Astrocyte (in vitro differentiated cells and primary cell): ENCODE results near the gene C6orf136. TPM values are rescaled to one million over a fixed set of nuclear protein-coding genes. Genes with fewer than 3 reads are reported as not detected.

ENCODE experiments used
- DNase-seq: peaks from one replicate; pipeline ENCODE4 v3.0.0-alpha.2; 2010; ENCODE audit warnings: low read depth
- FAIRE-seq: peaks from 2 replicates; lab custom pipeline; 2011; peaks lifted over from hg19 to GRCh38; lab: Jason Lieb, UNC
- H2AFZ ChIP-seq: 2 replicates; pipeline ENCODE4 v1.6.0; 2012; ENCODE audit warnings: low read depth, low read length, inconsistent platforms
- H3K27ac ChIP-seq: 2 replicates; pipeline ENCODE4 v1.5.1; 2011; ENCODE audit warnings: low read depth, low read length, inconsistent platforms
- H3K27me3 ChIP-seq: 2 replicates; pipeline ENCODE4 v1.6.0; 2011; ENCODE audit warnings: low read length, inconsistent platforms; ENCODE audit not compliant: insufficient read depth
- H3K36me3 ChIP-seq: 2 replicates; pipeline ENCODE4 v1.5.1; 2011; ENCODE audit warnings: low read length, inconsistent platforms; ENCODE audit not compliant: insufficient read depth
- H3K4me1 ChIP-seq: 2 replicates; pipeline ENCODE4 v1.5.1; 2011; ENCODE audit warnings: low read length, inconsistent platforms; ENCODE audit not compliant: insufficient read depth
- H3K4me2 ChIP-seq: 2 replicates; pipeline ENCODE4 v1.6.0; 2012; ENCODE audit warnings: low read length, inconsistent platforms
- H3K4me3 ChIP-seq: 2 replicates; pipeline ENCODE4 v1.5.1; 2011; ENCODE audit warnings: low read depth, mild to moderate bottlenecking, low read length, inconsistent platforms; ENCODE audit not compliant: insufficient read depth
- H3K79me2 ChIP-seq: 2 replicates; pipeline ENCODE4 v1.6.0; 2012; ENCODE audit warnings: mild to moderate bottlenecking, low read length, inconsistent platforms; ENCODE audit not compliant: insufficient read depth
- H3K9ac ChIP-seq: 2 replicates; pipeline ENCODE4 v1.6.0; 2012; ENCODE audit warnings: mild to moderate bottlenecking, low read length, inconsistent platforms
- H3K9me3 ChIP-seq: 2 replicates; pipeline ENCODE4 v1.5.1; 2012; ENCODE audit warnings: low read depth, mild to moderate bottlenecking, low read length, inconsistent platforms; ENCODE audit not compliant: insufficient read depth
- H4K20me1 ChIP-seq: 2 replicates; pipeline ENCODE4 v1.6.0; 2012; ENCODE audit warnings: low read length, inconsistent platforms; ENCODE audit not compliant: insufficient read depth
- H3K27ac Mint-ChIP-seq: one replicate; pipeline ENCODE4 v1.8.0; 2021; ENCODE audit warnings: mild to moderate bottlenecking, mixed read lengths; ENCODE audit not compliant: unreplicated experiment
- H3K27me3 Mint-ChIP-seq: one replicate; pipeline ENCODE4 v1.8.0; 2021; ENCODE audit warnings: low read depth, mixed read lengths; ENCODE audit not compliant: unreplicated experiment
- H3K36me3 Mint-ChIP-seq: one replicate; pipeline ENCODE4 v1.8.0; 2021; ENCODE audit warnings: low read depth, mixed read lengths; ENCODE audit not compliant: unreplicated experiment
- H3K4me1 Mint-ChIP-seq: one replicate; pipeline ENCODE4 v1.8.0; 2021; ENCODE audit warnings: low read depth, mixed read lengths; ENCODE audit not compliant: unreplicated experiment
- H3K4me3 Mint-ChIP-seq: one replicate; pipeline ENCODE4 v1.8.0; 2021; ENCODE audit warnings: mild to moderate bottlenecking, moderate library complexity, mixed read lengths; ENCODE audit not compliant: unreplicated experiment
- H3K9me3 Mint-ChIP-seq: one replicate; pipeline ENCODE4 v1.8.0; 2021; ENCODE audit warnings: mild to moderate bottlenecking, mixed read lengths; ENCODE audit not compliant: unreplicated experiment
- CTCF ChIP-seq: IDR thresholded peaks from 2 replicates; pipeline ENCODE4 v1.5.1; 2011; ENCODE audit warnings: low read depth, mild to moderate bottlenecking, inconsistent platforms, low read length, moderate library complexity; ENCODE audit not compliant: insufficient read depth
- EZH2 ChIP-seq: IDR thresholded peaks from 2 replicates; pipeline ENCODE4 v1.6.1; 2012; ENCODE audit warnings: mild to moderate bottlenecking, low read length, inconsistent platforms; ENCODE audit not compliant: insufficient read depth
- total RNA-seq: library from RNA; stranded (reverse); gene quantifications from 2 replicates; pipeline ENCODE4 v1.2.1, GENCODE V29; 2021

The C6orf136 gene
- total RNA-seq, 1 donor from 2014 or later: 12.7 TPM

GRCh38 chr6:30688569-30688968, 41.6 kb downstream of the C6orf136 start:
- FAIRE-seq (no peak), DNase-seq (no peak)
- H3K27me3 Mint-ChIP-seq: no peaks in the 10 kb centered on the region
- H3K4me1 Mint-ChIP-seq: peaks cover 36% of the 10 kb centered on the region
- H3K9me3 Mint-ChIP-seq: peaks cover 2% of the 10 kb centered on the region
- Histone ChIP-seq H3K9ac (peak overlapping the region; percentile 98), H3K79me2 (peaks cover 65% of the 10 kb centered on the region), H3K9me3 (no peaks in the 10 kb centered on the region), H3K4me2 (peak overlapping the region; percentile 100), H3K27ac (peak overlapping the region; percentile 95), H3K4me1 (peaks cover 38% of the 10 kb centered on the region), H3K4me3 (peak overlapping the region; percentile 87), H2AFZ (no peak overlapping the region), H4K20me1 (peaks cover 27% of the 10 kb centered on the region), H3K27me3 (no peaks in the 10 kb centered on the region), H3K36me3 (no peaks in the 10 kb centered on the region)
- TF ChIP-seq EZH2: no peak
- TF ChIP-seq CTCF: no peak
- H3K36me3 Mint-ChIP-seq: peaks cover 13% of the 10 kb centered on the region
- H3K27ac Mint-ChIP-seq: peak overlapping the region; percentile 87
- H3K4me3 Mint-ChIP-seq: peak overlapping the region; percentile 97

GRCh38 chr6:30689022-30689865, 42.3 kb downstream of the C6orf136 start:
- Histone ChIP-seq H3K79me2 (peaks cover 58% of the 10 kb centered on the region), H2AFZ (no peak overlapping the region), H3K4me1 (peaks cover 38% of the 10 kb centered on the region), H3K36me3 (no peaks in the 10 kb centered on the region), H3K9ac (peak overlapping the region; percentile 98), H3K9me3 (no peaks in the 10 kb centered on the region), H4K20me1 (peaks cover 20% of the 10 kb centered on the region), H3K4me2 (peak overlapping the region; percentile 100), H3K27me3 (no peaks in the 10 kb centered on the region), H3K4me3 (peak overlapping the region; percentile 77), H3K27ac (no peak overlapping the region)
- peaks cover 9% of the 10 kb centered on the region for H3K36me3 Mint-ChIP-seq
- no peaks in the 10 kb centered on the region for H3K27me3 Mint-ChIP-seq
- H3K9me3 Mint-ChIP-seq: peaks cover 2% of the 10 kb centered on the region
- TF ChIP-seq EZH2 (no peak), CTCF (no peak)
- FAIRE-seq: no peak
- no peak for DNase-seq
- H3K27ac Mint-ChIP-seq: peak overlapping the region; percentile 64
- H3K4me3 Mint-ChIP-seq: peak overlapping the region; percentile 89
- H3K4me1 Mint-ChIP-seq: peaks cover 36% of the 10 kb centered on the region

- peak overlapping the region; percentile 86 for H3K27ac ChIP-seq
- peak overlapping the region; percentile 89 for H3K4me3 Mint-ChIP-seq
- peaks cover 50% of the 10 kb centered on the region for H3K79me2 ChIP-seq
- peak overlapping the region; percentile 77 for H3K4me3 ChIP-seq
- H3K36me3 ChIP-seq: no peaks in the 10 kb centered on the region
- no peaks in the 10 kb centered on the region for H3K27me3 Mint-ChIP-seq
- no peak for TF ChIP-seq CTCF
- TF ChIP-seq EZH2: no peak
- peaks cover 9% of the 10 kb centered on the region for H3K36me3 Mint-ChIP-seq
- peaks cover 2% of the 10 kb centered on the region for H3K9me3 Mint-ChIP-seq
- H3K9me3 ChIP-seq: no peaks in the 10 kb centered on the region
- H2AFZ ChIP-seq: no peak overlapping the region
- H3K9ac ChIP-seq: peak overlapping the region; percentile 83
- H3K4me1 Mint-ChIP-seq: peaks cover 37% of the 10 kb centered on the region
- peaks cover 35% of the 10 kb centered on the region for H3K4me1 ChIP-seq
- no peaks in the 10 kb centered on the region for H3K27me3 ChIP-seq
- peak overlapping the region; percentile 92 for H3K27ac Mint-ChIP-seq
- no peak for FAIRE-seq
- peak overlapping the region; percentile 100 for H3K4me2 ChIP-seq
- peaks cover 14% of the 10 kb centered on the region for H4K20me1 ChIP-seq
- no peak for DNase-seq
These were observed 43.1 kb downstream of the C6orf136 start for GRCh38 chr6:30689985-30690384.
